HepG2 (cell line): ENCODE data around the gene ANG. TPM values are rescaled to one million over a fixed set of nuclear protein-coding genes. Genes with fewer than 3 reads are reported as not detected.

ENCODE experiments used
- ARNTL ChIP-seq: sonication (generic); formaldehyde crosslinking; IDR thresholded peaks from 2 replicates; pipeline ENCODE4 v1.4.0; 2020; ENCODE audit warnings: mild to moderate bottlenecking, missing genetic modification reagents
- BRD4 ChIP-seq: sonication (generic); formaldehyde crosslinking; IDR thresholded peaks from 2 replicates; pipeline ENCODE4 v1.4.0; 2020; ENCODE audit warnings: missing genetic modification reagents
- DNMT3B ChIP-seq: conservative IDR thresholded peaks from 2 replicates; pipeline ENCODE4 v1.6.1; 2016; ENCODE audit warnings: missing biosample characterization, control low read depth
- HBP1 ChIP-seq: IDR thresholded peaks from 2 replicates; pipeline ENCODE4 v1.6.1; 2016; ENCODE audit warnings: low read depth, control low read depth
- LCORL ChIP-seq, 2 experiments: fragments of 450-650 bp in 1 of 2; sonication (generic) in 1 of 2; formaldehyde crosslinking in 1 of 2; IDR thresholded peaks; 2 replicates each; pipeline versions ENCODE4 v1.5.0 to v1.6.1; 2017 to 2020; ENCODE audit warnings: antibody characterized with exemption in 1 of 2, missing genetic modification reagents in 1 of 2
- REST ChIP-seq, 2 experiments: IDR thresholded peaks; 2 replicates each; pipeline ENCODE4 v1.6.1; 2011 to 2012; ENCODE audit warnings: low read length in 2 of 2, borderline replicate concordance in 1 of 2, low read depth in 1 of 2, mild to moderate bottlenecking in 1 of 2, moderate library complexity in 1 of 2
- SALL1 ChIP-seq: sonication (generic); formaldehyde crosslinking; IDR thresholded peaks from 2 replicates; pipeline ENCODE4 v1.8.0; 2022; ENCODE audit warnings: mild to moderate bottlenecking, missing genetic modification reagents
- TARDBP ChIP-seq: sonication (generic); formaldehyde crosslinking; IDR thresholded peaks from 2 replicates; pipeline ENCODE4 v1.8.0; 2022; ENCODE audit warnings: mild to moderate bottlenecking, missing genetic modification reagents
- TOPORS ChIP-seq: sonication (generic); formaldehyde crosslinking; IDR thresholded peaks from 2 replicates; pipeline ENCODE4 v1.8.0; 2023; ENCODE audit warnings: mild to moderate bottlenecking, missing genetic modification reagents
- YY1 ChIP-seq: IDR thresholded peaks from 2 replicates; pipeline ENCODE4 v1.6.1; 2011; ENCODE audit warnings: low read length, low read depth, moderate library complexity, mild to moderate bottlenecking; ENCODE audit not compliant: insufficient read depth, insufficient replicate concordance
- ZBTB34 ChIP-seq: sonication (generic); formaldehyde crosslinking; IDR thresholded peaks from 2 replicates; pipeline ENCODE4 v1.8.0; 2022; ENCODE audit warnings: mild to moderate bottlenecking, missing genetic modification reagents
- ZNF280B ChIP-seq: sonication (generic); formaldehyde crosslinking; IDR thresholded peaks from 2 replicates; pipeline ENCODE4 v1.5.0; 2020; ENCODE audit warnings: missing genetic modification reagents, mild to moderate bottlenecking, borderline replicate concordance
- ZNF446 ChIP-seq: sonication (generic); formaldehyde crosslinking; IDR thresholded peaks from 2 replicates; pipeline ENCODE4 v1.5.0; 2020; ENCODE audit warnings: mild to moderate bottlenecking, missing genetic modification reagents
- ZNF546 ChIP-seq: sonication (generic); formaldehyde crosslinking; conservative IDR thresholded peaks from 2 replicates; pipeline ENCODE4 v1.8.1; 2023; ENCODE audit warnings: mild to moderate bottlenecking, missing genetic modification reagents
- ZNF597 ChIP-seq: sonication (generic); formaldehyde crosslinking; IDR thresholded peaks from 2 replicates; pipeline ENCODE4 v1.5.0; 2020; ENCODE audit warnings: missing genetic modification reagents
- ZNF607 ChIP-seq: sonication (generic); formaldehyde crosslinking; IDR thresholded peaks from 2 replicates; pipeline ENCODE4 v1.5.1; 2020; ENCODE audit warnings: missing genetic modification reagents, mild to moderate bottlenecking, borderline replicate concordance
- ZNF639 ChIP-seq: conservative IDR thresholded peaks from 2 replicates; pipeline ENCODE4 v1.6.1; 2018; ENCODE audit warnings: missing genetic modification reagents
- polyA plus RNA-seq, 8 experiments: library from polyadenylated mRNA; depleted of rRNA in 3 of 8; stranded (reverse) in 7 of 8; unstranded in 1 of 8; fragments of >200 nt; fragmentation: Illumina TruSeq in 4 of 8; extraction: Trizol in 4 of 8; gene quantifications; 2 replicates each; pipeline versions ENCODE4 v1.2.1 to v1.2.3, GENCODE V29; 2011 to 2016; ENCODE audit warnings: low read depth in 4 of 8, missing spikeins in 1 of 8, mixed read lengths in 1 of 8; ENCODE audit not compliant: insufficient read depth in 1 of 8
- total RNA-seq, 5 experiments: library from RNA; depleted of rRNA; stranded (reverse); fragments of >200 nt; fragmentation: Illumina TruSeq; extraction: Trizol; gene quantifications; 2 replicates each; pipeline ENCODE4 v1.2.3, GENCODE V29; 2016; ENCODE audit warnings: low read depth in 1 of 5

ANG gene
- total and polyA plus RNA-seq, 2 of the 13 experiments (the other 11 are each of a cell fraction or from before 2014, with no cell fraction given): 83.6 to 401 TPM

- TF ChIP-seq REST (IDR thresholded peaks at IDR 0.05; ENCODE audit: borderline replicate concordance in 1 of 2, low read depth in 1 of 2, low read length in 2 of 2) (peak in 1 of 2 experiments; percentile 27; a peak in 2 of 4 replicates), ZNF597 (no peak), ZNF546 (CRISPR knock-in tag) (no peak), ZNF280B (CRISPR knock-in tag) (no peak), ZNF639 (CRISPR knock-in tag) (no peak), ZNF607 (CRISPR knock-in tag) (0 out of 2 replicates have a peak, but pooled peaks have one; percentile 15), DNMT3B (CRISPR knock-in tag) (no peak), ZNF446 (CRISPR knock-in tag) (no peak), LCORL (IDR thresholded peaks at IDR 0.05) (no peak), LCORL (CRISPR knock-in tag; IDR thresholded peaks at IDR 0.05) (no peak), TARDBP (CRISPR knock-in tag) (no peak; the same call in 1 of the 2 replicates), YY1 (no peak), ARNTL (CRISPR knock-in tag) (0 out of 2 replicates have a peak, but pooled peaks have one; percentile 10), BRD4 (CRISPR knock-in tag) (peak; percentile 86; the same call in 1 of the 2 replicates), SALL1 (CRISPR knock-in tag) (peak; percentile 74), ZBTB34 (CRISPR knock-in tag) (peak; percentile 75; the same call in 1 of the 2 replicates), HBP1 (CRISPR knock-in tag) (no peak), TOPORS (no peak)
Observed at GRCh38 chr14:20687362-20688166, 1.0 kb upstream of the ANG start (continued).
